ENCODE data around the gene MECP2. TPM values are rescaled to one million over a fixed set of nuclear protein-coding genes. Genes with fewer than 3 reads are reported as not detected.

Gene MECP2
- total RNA-seq, 1 donor from 2014 or later = 37.6 TPM

DNA sequence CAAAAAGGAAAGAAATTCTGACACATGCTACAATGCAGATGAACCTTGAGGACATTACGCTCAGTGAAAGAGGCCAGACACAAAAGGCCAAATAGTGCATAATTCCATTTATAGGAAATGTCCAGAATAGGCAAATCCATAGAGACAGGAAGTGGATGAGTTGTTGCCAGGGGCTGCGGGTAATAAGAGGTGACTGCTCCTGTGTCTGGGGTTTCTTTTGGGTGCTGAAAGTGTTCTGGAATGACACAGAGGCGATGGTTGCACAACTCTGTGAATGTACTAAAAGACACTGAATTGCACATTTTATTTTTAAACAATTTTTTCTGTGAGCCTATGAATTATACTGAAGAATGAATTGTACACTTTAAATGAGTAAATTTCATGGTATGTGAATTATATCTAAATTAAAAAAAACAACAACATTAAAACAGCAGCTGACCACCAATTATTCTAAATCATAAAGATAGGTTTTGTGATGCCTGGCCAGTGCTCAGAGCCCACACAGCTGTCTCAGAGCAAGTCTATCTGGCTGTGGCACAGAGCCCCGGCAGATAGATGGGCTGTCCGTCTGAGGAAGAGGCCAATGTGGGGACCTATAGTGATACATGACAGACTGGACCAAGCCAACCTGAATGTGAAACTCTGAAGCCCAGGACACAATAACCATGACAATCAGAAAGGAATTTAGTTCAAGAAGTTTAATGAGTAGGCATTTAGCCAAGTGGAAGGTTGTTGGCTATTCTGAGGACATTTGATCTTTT lies 54.3 kb downstream of the MECP2 start:
- intact Hi-C loops (cut with DNase I) = no loop called here
- no peak for DNase-seq (ENCODE audit: low spot score)

DNA sequence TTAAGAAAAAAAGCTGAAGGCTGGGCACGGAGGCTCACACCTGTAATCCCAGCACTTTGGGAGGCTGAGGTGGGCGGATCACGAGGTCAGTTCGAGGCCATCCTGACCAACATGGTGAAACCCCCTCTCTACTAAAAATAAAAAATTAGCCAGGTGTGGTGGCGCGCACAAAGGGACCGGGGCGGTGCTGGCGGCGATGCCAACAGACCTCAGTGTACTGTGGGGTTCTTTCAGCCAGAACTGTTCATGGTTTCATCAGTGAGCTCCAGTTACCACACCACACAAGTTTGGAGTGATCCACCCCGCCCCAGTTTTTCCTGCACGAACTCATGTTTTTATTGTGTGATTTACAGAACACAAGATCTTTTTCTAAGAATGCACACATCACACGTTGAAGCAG lies 56.7 kb downstream of the MECP2 start:
- intact Hi-C loops (cut with DNase I) = no loop called here
- no peak for DNase-seq (ENCODE audit: low spot score)

DNA sequence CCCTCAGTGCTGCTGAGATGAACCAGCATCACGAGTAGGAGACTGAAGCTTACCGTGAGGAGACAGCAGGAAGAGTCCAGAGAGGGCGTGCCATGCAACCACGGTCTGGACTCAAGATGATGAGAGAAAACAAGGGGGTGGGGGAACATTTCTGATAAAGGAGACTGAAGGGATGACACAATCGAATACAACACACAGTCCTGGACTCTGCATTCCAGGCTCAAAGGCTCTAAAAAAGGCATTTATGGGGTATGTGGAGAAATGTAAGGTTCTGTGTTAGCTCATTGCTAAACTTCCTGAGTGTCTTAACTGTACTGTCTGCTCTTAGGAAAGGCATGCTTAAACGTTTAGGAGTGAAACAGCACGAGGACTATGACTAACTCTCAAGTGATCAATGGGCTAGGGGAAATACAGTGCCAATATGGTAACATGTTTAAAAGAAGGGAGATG lies 57.2 kb downstream of the MECP2 start:
- no peak for DNase-seq (ENCODE audit: low spot score)
- intact Hi-C loops (cut with DNase I) = no loop called here

DNA sequence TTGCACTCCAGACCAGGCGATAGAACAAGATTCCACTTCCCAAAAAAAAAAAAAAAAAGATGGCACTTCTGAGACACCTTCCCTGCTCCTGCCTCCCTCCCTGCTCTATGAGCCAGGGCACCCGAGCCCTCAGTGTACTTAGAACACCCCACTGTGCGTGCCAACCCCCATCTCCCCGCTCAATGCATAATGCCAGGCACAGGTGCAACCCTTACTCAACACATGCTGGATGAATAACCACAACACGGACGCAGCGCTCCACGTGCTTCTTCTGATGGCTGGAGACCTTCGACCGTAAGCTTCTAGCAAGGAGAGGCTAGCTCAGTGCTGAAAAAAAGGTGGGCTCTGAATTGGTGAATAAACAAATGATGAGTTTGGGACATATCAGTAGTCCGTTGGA lies 57.9 kb downstream of the MECP2 start:
- DNase-seq (ENCODE audit: low spot score) = no peak
- intact Hi-C loops (cut with DNase I) = no loop called here

DNA sequence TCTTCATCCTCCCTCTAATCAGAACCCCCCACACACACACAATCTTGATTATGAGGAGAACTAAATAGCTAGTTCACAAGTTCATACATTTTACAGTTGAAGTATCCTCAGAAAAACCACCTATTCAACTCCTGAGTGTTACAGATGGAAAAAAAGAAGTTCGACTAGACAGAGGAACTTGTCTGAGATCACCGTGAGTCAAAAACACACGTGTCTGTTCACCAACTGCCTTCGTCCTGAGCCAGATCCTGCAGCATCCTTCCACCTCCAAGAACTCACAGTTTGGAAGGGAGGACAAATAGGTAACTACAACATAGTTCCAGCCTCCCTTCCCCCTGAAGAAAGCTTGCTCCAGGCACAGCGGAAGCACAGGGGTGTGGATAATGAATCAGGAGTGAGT lies 58.9 kb downstream of the MECP2 start:
- DNase-seq (ENCODE audit: low spot score) = no peak
- intact Hi-C loops (cut with DNase I) = no loop called here

DNA sequence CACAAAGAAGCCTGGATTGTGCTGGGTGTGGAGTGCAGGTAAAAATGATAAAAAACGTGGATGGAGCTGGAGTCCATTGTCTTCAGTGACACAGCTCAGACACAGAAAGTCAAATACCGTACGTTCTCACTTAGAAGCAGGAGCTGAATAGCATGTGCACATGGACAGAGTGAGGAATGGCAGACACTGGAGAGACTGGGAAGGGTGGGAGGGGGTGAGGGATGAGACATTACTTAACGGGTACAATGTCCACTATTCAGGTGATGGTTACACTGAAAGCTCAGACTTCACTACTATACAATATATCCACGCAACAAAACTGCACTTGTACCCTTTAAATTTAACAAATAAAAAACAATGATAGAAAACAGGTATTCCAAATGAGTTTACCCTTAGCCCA lies 59.8 kb downstream of the MECP2 start:
- intact Hi-C loops (cut with DNase I) = no loop called here
- no peak for DNase-seq (ENCODE audit: low spot score)

DNA sequence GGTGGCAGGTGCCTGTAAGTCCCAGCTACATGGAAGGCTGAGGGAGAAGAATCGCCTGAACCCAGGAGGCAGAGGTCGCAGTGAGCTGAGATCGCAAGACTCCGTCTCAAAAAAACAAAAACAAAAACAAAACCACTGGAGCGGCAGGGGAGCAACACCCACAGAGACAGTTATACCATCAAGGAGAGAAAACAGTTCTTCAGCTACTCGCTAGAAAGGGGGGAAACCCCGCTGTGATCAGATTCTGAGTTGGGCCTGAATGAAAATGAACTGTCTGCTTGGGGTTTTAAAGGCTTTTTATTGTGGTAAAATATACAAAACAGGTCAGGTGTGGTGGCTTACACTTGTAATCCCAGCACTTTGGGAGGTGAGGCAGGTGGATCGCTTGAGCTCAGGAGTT lies 61.0 kb downstream of the MECP2 start:
- intact Hi-C loops (cut with DNase I) = no loop called here
- no peak for DNase-seq (ENCODE audit: low spot score)

DNA sequence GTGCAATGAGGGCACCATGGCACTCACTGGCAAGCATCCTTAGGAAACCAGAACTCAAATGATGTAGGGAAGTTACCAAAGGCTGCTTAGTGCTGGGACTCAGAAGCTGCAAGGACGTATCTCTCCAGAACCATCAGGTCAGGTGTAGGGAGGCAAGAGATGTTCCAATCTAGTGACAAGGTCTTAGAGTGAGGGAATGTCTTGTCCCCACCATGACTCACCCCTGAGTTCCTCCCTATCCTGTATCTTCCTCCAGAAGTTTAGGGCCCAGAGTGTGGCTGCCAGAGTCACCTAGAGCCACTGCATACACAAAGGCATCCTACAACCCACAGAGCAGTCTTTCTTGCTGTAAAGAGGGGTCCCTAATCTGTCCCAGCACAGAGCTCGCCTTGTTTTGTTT lies 63.7 kb downstream of the MECP2 start:
- intact Hi-C loops (cut with DNase I) = no loop called here
- no peak for DNase-seq (ENCODE audit: low spot score)

DNA sequence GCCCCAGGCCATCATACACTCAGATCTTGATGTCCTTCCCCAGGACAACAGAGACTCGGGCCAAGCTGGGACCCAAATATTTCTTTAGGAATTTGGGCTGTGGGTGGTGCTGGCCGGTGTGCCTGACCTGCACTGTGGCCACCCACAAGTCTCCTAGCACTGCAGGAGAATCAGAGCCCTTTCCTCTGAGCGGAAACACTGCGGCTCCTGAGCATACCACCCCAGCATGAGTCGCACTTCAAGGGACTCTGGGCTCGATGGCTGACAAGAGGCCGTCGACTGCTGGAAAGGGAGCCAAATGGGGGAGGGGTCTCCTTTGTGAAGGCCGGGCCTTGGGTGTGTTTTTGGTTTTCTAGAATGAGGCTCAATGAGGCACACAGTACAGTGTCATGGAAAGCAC lies 64.9 kb downstream of the MECP2 start:
- intact Hi-C loops (cut with DNase I) = no loop called here
- no peak for DNase-seq (ENCODE audit: low spot score)

DNA sequence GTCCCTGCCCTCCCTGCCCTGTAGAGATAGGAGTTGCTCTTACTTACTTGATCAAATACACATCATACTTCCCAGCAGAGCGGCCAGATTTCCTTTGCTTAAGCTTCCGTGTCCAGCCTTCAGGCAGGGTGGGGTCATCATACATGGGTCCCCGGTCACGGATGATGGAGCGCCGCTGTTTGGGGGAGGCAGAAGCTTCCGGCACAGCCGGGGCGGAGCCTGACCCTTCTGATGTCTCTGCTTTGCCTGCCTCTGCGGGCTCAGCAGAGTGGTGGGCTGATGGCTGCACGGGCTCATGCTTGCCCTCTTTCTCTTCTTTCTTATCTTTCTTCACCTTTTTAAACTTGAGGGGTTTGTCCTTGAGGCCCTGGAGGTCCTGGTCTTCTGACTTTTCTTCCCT lies 65.4 kb downstream of the MECP2 start:
- no peak for DNase-seq (ENCODE audit: low spot score)
- intact Hi-C loops (cut with DNase I) = no loop called here

DNA sequence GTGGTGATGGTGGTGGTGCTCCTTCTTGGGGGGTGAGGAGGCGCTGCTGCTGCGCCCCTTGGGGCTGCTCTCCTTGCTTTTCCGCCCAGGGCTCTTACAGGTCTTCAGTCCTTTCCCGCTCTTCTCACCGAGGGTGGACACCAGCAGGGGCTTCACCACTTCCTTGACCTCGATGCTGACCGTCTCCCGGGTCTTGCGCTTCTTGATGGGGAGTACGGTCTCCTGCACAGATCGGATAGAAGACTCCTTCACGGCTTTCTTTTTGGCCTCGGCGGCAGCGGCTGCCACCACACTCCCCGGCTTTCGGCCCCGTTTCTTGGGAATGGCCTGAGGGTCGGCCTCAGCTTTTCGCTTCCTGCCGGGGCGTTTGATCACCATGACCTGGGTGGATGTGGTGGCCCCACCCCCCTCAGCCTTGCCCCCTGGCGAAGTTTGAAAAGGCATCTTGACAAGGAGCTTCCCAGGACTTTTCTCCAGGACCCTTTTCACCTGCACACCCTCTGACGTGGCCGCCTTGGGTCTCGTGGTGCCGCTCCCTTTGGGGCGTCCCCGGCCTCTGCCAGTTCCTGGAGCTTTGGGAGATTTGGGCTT lies 66.7 kb downstream of the MECP2 start:
- DNase-seq (ENCODE audit: low spot score) = no peak

DNA sequence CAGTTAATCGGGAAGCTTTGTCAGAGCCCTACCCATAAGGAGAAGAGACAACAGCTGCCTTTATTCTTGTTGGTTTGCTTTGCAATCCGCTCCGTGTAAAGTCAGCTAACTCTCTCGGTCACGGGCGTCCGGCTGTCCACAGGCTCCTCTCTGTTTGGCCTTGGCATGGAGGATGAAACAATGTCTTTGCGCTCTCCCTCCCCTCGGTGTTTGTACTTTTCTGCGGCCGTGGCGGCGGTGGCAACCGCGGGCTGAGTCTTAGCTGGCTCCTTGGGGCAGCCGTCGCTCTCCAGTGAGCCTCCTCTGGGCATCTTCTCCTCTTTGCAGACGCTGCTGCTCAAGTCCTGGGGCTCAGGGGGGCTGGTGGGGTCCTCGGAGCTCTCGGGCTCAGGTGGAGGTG lies 67.3 kb downstream of the MECP2 start:
- intact Hi-C loops (cut with DNase I) = no loop called here
- no peak for DNase-seq (ENCODE audit: low spot score)

More for the DNA sequence above, 66.7 kb downstream of the MECP2 start:
- intact Hi-C loops (cut with DNase I) = no loop called here

DNA sequence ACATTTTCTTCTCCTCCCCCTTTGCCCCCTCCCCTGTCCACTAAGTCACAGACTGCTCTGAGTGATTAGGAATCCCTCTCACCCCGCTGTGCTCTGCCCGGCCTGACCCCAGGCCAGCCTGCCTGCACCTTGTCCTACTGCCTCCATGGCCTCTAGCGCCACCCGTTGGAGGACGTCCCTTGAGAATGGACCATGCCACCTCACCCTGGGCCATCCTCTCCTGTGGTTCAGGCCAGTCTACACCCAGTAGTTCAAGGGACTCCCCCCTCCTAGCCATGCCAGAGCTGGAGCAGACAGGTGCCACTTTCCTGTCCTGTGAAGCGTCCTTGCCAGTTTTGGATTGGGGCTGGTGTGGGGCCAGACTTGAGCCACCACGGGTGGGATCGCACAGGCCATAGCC lies 68.1 kb downstream of the MECP2 start:
- DNase-seq (ENCODE audit: low spot score) = no peak
- intact Hi-C loops (cut with DNase I) = no loop called here

DNA sequence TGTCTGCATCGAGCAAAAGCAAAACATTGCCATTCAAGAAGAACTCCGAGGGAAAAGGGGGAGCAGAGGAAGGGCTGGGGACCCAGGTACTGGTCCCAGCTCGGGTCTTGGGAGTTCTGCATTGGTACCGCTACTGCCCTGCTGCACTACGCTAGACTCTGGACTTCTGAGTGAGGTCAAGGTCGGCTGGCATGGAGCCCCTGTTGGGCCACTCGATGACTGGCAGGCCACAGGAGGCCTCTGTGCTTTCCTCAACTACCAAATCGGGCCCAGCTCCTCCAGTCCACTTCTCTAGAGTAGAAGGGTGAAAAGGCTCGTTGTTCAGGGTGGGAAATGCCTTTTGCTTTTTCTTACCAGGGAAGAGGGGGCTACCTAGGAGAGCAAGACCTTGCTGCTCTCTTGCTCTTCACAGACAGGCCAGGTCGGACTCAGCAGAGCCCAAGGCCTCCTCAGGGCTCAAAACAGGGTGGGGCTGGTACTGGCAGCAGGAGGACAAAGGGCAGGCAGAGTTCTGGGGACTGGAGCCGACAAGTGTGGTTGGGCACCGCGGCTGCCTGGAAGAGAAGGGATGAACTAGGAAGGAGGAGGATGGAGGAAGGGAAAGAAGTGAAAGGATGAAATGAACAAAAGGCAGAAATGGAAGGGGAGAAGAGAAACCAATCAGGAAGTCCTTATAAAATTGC lies 68.9 kb downstream of the MECP2 start:
- no peak for DNase-seq (ENCODE audit: low spot score)
- intact Hi-C loops (cut with DNase I) = no loop called here

DNA sequence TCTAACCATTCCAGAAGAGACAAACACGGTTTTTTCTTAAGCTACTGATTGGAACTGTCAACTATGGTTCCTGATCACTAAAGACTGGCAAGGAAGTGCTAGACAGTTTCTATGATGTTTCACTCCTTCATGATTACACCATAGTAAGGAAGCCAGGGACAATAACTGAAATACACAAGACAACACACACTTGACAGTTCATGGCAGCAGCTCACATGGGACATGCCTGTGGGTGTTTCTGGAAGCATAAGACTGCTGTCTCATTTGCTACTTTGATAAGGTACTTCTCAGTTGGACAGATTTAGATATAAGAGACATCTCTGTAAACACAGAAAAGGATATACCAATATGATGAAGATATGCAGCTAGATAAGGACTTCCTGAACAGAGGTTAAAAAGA lies 69.5 kb downstream of the MECP2 start:
- intact Hi-C loops (cut with DNase I) = no loop called here

DNA sequence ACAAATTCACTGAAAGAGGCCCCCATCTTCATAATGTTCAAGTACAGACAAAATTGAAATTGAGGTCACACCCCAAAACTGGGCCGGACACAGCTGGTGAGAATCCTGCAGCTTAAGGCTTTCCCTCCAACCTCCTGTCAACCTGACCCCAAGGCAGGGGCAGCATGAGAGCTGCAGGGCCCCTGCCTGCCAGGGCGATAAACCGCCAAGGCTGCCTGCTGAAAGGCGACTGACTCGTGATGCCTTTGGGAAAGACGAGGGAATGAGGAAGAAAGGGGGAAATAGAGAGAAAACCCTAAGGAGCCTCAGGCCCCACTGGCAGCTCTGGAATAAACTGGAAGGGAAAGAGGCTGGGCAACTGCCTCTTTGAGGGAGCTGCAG lies 70.5 kb downstream of the MECP2 start:
- no peak for DNase-seq (ENCODE audit: low spot score)
- intact Hi-C loops (cut with DNase I) = no loop called here

More for the DNA sequence above, 69.5 kb downstream of the MECP2 start:
- DNase-seq (ENCODE audit: low spot score) = no peak

DNA sequence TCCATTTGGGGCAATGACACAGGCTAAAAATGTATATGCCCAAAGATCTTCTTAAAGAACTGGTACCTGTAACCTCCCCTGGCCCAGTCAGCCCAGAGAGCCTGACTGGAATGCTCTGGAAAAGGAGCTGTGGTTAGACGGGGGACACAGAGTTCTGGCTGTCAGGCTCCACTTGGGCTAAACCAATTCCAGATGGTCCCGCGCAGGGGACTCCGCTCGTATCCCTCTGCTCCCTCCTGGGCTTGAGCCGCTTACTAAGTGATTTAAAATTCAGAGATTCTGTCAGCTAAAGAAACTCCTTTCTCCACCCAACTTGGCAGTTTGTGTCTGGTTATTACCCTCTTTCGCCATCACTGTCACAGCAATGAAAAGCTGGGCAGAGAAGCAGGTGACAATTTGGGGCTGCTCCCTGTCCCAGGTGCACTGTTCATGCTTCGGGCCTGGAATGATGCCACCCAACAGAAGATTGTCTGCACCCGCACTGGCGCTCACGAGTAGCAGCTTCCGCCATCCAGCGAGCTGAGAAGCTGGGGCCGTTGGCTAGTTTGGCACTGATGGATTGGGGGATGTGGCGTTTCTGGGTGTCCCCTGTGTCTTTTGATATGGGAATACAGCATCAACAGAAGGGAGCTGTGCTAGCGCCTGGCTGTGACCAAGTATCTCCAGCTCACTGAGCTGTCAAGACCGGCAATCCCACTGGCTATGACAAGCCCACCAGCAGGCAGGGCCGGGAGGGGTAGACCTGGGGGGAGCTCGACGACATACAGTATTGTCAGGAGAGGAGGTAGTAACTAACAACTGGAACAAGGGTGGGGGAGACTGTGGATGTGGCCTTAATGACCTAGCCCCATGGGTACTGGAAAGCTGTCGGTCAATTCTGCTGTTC lies 71.1 kb downstream of the MECP2 start:
- no peak for DNase-seq (ENCODE audit: low spot score)
- intact Hi-C loops (cut with DNase I) = no loop called here

DNA sequence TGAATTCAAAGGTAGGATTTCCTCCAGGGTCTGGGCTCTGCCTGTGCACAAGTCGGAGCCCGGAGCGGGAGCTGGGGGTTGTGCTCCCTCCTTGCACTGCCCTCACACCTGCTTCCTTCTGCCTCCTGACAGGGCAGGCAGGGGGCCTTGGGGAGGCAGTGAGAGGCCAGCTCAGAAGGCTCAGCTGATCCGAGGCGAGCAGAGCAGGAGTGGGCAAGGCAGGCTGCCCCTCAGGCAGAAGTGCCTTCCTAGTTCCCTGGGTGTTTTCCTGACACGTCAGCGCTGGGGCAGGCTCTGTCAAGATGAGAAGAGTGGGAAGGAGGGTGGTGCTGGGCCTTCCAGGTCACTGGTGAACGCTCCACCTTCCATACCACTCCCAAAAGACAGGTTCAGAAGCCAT lies 72.3 kb downstream of the MECP2 start:
- intact Hi-C loops (cut with DNase I) = no loop called here
- DNase-seq (ENCODE audit: low spot score) = no peak

DNA sequence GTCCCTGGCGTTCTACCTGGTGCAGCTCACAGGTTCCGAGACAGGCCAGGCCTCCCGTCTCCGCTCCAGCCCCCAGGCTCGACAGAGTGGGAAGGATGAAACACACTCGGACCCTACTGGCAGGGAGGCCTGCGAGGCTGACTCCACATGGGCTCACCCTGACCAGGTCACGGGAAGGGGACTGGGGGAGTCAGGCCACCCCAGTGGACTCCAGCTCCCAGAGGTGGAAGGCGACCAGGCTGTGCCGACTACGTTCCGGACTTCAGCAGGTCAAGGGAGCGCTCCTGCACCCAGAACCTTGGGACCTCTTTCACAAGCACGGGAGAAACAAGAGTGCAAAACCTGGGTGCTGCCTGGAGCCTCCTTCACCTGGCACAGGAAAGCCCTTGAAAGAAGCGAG lies 73.2 kb downstream of the MECP2 start:
- DNase-seq (ENCODE audit: low spot score) = no peak
- intact Hi-C loops (cut with DNase I) = loop anchor here (5.0 kb wide), 1 partner anchor 73 kb away; the partner anchor contains the start of gene MECP2
